ENCODE measurements around the gene PPP1R10. TPM values are rescaled to one million over a fixed set of nuclear protein-coding genes. Genes with fewer than 3 reads are reported as not detected.
A peak's percentile ranks its signal among the peaks of the same experiment; 100 is the strongest.
"Not testable (repeated sequence)": the region's sequence is repeated elsewhere in the genome, so short reads cannot be mapped to it uniquely, and the experiment has no call there.

Gene PPP1R10
- 10 to 100 TPM; 36.1 to 48.1 TPM for total RNA-seq

DNA sequence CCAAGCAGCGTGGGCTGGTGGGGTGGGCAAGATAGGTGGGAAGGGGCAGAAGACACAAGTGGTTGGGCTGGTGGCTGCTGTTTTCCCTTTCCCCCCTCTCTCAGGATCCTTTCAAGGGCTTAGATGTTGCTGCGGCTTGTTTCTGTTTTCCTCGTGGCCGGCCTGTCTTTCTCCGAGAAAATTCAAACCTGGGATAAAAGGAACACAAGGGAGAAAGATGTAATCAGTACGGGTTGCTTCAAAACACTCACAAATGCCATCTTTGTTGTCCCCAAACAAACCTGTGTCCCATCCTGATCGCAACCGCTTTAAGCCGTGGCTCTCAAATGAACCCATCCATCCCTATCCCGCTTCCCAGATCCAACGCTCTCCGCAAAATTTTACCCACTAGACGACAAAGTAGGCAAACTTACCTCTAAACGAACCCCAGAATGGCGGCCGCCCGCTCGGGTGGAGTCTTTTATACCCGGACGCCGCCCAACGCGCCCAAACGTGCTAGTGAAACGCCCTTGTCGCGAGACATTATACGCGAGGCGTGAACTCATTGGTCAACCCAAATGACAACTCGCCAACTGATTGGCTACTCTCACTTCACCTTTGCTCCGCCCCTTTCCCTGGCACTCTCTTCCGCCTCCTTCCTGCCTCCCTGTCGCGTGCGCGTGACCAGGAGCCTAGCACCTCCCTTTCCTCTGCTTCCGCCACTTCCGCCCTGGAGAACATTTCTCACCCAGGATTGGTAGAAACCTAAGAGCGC is at the start of gene PPP1R10:
Gene PPP1R10 (minus strand): TSS at position 433 of the 754 bp plus-strand sequence. CDS start 7,299 bp downstream, outside the sequence.
- H3K4me1 ChIP-seq = peaks cover 37% of the 10 kb centered on the region
- peak; percentile 98 to 100 (median 100) for TF ChIP-seq POLR2A (IDR thresholded peaks at IDR 0.05)
- TF ChIP-seq, protein P1, sequence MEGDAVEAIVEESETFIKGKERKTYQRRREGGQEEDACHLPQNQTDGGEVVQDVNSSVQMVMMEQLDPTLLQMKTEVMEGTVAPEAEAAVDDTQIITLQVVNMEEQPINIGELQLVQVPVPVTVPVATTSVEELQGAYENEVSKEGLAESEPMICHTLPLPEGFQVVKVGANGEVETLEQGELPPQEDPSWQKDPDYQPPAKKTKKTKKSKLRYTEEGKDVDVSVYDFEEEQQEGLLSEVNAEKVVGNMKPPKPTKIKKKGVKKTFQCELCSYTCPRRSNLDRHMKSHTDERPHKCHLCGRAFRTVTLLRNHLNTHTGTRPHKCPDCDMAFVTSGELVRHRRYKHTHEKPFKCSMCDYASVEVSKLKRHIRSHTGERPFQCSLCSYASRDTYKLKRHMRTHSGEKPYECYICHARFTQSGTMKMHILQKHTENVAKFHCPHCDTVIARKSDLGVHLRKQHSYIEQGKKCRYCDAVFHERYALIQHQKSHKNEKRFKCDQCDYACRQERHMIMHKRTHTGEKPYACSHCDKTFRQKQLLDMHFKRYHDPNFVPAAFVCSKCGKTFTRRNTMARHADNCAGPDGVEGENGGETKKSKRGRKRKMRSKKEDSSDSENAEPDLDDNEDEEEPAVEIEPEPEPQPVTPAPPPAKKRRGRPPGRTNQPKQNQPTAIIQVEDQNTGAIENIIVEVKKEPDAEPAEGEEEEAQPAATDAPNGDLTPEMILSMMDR (IDR thresholded peaks at IDR 0.05) = no peak
- intact Hi-C loops (cut with DNase I) = no loop called here
- no peaks in the 10 kb centered on the region for H3K27me3 ChIP-seq
- peak; percentile 83 for ATAC-seq
- DNase-seq = peak; percentile 99 to 100 (median 100)
- 0% methylated on average over 39 to 40 of the region's 40 CpGs for WGBS, 2 donors
- H3K27ac ChIP-seq = peak within 1 kb of the TSS; percentile 95 to 97 (median 96)
- H3K36me3 ChIP-seq (replicated peaks in 1 of 2; ENCODE audit: insufficient read depth in 1 of 2, low read depth in 2 of 2) = peaks cover 0 to 4% of the 10 kb centered on the region in 2 donors
- H3K4me3 ChIP-seq = peak within 1 kb of the TSS; percentile 63 to 73
- no peaks in the 10 kb centered on the region for H3K9me3 ChIP-seq

DNA sequence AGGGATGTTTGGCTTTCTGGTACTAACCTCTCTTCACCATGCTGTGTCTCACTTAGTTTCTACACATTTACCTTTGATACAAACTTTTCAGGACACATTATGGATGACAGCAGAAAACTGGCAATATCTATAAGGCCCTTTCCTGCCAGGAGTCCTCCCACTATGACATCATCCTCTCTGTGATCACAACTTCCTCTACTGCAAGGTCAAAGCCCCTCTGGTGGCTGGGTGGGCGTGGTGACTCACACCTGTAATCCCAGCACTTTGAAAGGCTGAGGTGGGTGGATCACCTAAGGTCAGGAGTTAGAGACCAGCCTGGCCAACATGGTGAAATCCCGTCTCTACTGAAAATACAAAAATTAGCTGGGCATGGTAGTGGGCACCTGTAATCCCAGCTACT is 49.3 kb upstream of the PPP1R10 start:
- ATAC-seq; H3K9me3 ChIP-seq; H3K27me3 ChIP-seq; intact Hi-C loops (cut with DNase I); H3K4me3 ChIP-seq; H3K27ac ChIP-seq; H3K4me1 ChIP-seq: not testable (repeated sequence)
- H3K36me3 ChIP-seq (replicated peaks in 1 of 2; ENCODE audit: insufficient read depth in 1 of 2, low read depth in 2 of 2) = peaks cover 17 to 46% of the 10 kb centered on the region in 2 donors
- WGBS, 2 donors = 63 to 66% methylated on average over 2 of the region's 2 CpGs
- peak in 1 of 4 donors; percentile 27 for DNase-seq

DNA sequence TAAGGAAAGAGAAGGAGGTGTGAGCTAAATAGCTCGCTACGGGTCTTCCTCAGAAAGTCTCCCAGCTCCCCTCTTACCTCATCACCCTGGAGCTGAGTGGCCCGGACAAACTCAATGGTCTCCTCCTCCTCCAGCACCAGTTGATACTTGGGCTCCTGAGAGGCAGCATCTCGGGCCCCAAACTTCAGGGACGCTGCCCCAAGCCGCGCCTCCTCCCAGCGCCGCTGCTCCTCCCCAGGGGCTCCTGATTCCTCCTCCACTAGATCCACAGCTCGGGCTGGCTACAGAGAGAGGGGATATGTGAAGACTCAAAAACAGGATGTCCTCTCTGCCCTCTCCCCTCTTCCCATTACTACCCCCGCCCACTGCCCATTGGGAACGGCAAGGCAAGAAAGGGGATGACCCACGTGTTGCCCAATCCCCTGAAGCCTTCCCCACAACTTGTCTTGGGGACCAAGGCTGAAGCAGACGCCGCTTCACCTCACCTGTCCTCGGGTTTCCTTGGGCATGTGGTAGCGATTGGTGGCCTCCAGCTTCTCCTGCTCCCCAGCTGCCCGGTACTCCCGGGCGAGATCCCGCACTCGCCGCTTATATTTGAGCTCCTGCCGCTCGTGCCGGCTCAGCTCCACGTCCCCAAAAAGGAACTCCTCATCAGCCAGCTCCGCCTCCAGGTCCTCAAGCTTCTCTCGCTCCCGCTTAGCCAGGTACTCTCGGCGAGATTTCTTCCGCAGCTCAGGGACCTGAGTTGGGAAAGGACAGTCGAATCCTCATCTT is 48.1 kb upstream of the PPP1R10 start:
- Histone ChIP-seq H3K36me3 (replicated peaks in 1 of 2; ENCODE audit: insufficient read depth in 1 of 2, low read depth in 2 of 2) (peaks cover 17 to 42% of the 10 kb centered on the region in 2 donors), H3K4me1 (no peaks in the 10 kb centered on the region), H3K27ac (no peak overlapping the region), H3K4me3 (no peak overlapping the region), H3K27me3 (no peaks in the 10 kb centered on the region), H3K9me3 (no peaks in the 10 kb centered on the region)
- TF ChIP-seq, protein P1 (IDR thresholded peaks at IDR 0.05) = no peak
- TF ChIP-seq POLR2A (IDR thresholded peaks at IDR 0.05) = no peak
- intact Hi-C loops (cut with DNase I) = no loop called here
- 89 to 92% methylated on average over 33 to 34 of the region's 34 CpGs for WGBS, 2 donors
- ATAC-seq (no peak), DNase-seq (no peak)

DNA sequence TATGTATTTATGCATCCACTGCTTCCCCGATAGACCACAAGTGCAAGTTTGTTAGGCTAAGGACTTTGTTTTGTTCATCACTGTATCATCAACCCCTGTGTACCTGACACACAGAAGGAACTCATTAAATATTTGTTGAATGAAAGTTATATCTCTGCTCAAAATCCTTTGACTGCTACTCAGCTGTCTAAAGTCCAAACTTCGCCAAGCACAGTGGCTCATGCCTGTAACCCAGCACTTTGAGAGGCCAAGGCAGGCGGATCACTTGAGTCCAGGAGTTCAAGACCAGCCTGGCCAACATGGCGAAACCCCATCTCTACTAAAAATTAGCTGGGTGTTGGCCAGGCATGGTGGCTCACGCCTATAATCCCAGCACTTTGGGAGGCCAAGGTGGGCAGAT is 40.9 kb upstream of the PPP1R10 start:
- DNase-seq; intact Hi-C loops (cut with DNase I); H3K4me3 ChIP-seq; H3K27ac ChIP-seq; H3K4me1 ChIP-seq; H3K9me3 ChIP-seq; ATAC-seq; H3K27me3 ChIP-seq: not testable (repeated sequence)
- 90 to 92% methylated on average over 5 of the region's 5 CpGs for WGBS, 2 donors
- H3K36me3 ChIP-seq (replicated peaks in 1 of 2; ENCODE audit: insufficient read depth in 1 of 2, low read depth in 2 of 2) = peaks cover 18 to 56% of the 10 kb centered on the region in 2 donors

DNA sequence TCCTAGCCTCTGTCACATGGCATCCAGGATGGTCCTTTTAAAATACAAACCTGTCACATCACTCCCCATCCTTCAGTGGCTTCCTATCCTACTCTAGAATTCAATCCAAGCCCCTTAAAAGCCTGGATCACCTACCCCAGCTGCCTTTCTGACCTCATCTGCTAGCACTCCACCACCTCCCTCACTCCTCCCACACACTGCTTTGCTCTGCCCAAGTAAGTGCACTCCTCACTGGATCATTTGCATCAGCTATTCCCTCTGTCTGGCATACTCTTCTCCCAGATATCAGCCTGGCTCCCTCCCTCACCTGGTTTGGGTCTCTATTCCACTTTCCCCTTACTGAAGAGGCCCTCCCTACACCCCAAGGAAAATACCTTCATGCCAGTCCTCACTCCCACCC is 40.4 kb upstream of the PPP1R10 start:
- H3K4me3 ChIP-seq = no peak overlapping the region
- no peak for TF ChIP-seq POLR2A (IDR thresholded peaks at IDR 0.05)
- TF ChIP-seq, protein P1 (IDR thresholded peaks at IDR 0.05) = no peak
- H3K36me3 ChIP-seq (replicated peaks in 1 of 2; ENCODE audit: insufficient read depth in 1 of 2, low read depth in 2 of 2) = peaks cover 13 to 56% of the 10 kb centered on the region in 2 donors
- no peaks in the 10 kb centered on the region for H3K27me3 ChIP-seq
- intact Hi-C loops (cut with DNase I) = no loop called here
- H3K4me1 ChIP-seq = no peaks in the 10 kb centered on the region
- ATAC-seq (no peak), DNase-seq (no peak)
- H3K9me3 ChIP-seq = no peaks in the 10 kb centered on the region
- no peak overlapping the region for H3K27ac ChIP-seq

Data from body of pancreas (tissue), 4 donors.